Measurements from ENCODE around the gene TXNL1. TPM values are rescaled to one million over a fixed set of nuclear protein-coding genes. Genes with fewer than 3 reads are reported as not detected.
A peak's percentile ranks its signal among the peaks of the same experiment; 100 is the strongest.
"Not testable (repeated sequence)": the region's sequence is repeated elsewhere in the genome, so short reads cannot be mapped to it uniquely, and the experiment has no call there.

Gene TXNL1
- 113 TPM for total RNA-seq
- long read RNA-seq, full-length matches to known transcripts = 46 of 225 reads
- long read RNA-seq, partial matches to known transcripts = 22 of 225 reads
- long read RNA-seq, other reads (novel, unspliced or antisense) = 157 of 225 reads

- intact Hi-C loops (cut with DNase I) = no loop called here
- ATAC-seq (ENCODE audit: poor library complexity) = peak; percentile 98
- DNase-seq = peak; percentile 99
Observed at GRCh38 chr18:56638232-56639103, at the start of gene TXNL1. TXNL1 (minus strand) TSS chr18:56638592; CDS start chr18:56638440, 152 bp downstream.

DNA sequence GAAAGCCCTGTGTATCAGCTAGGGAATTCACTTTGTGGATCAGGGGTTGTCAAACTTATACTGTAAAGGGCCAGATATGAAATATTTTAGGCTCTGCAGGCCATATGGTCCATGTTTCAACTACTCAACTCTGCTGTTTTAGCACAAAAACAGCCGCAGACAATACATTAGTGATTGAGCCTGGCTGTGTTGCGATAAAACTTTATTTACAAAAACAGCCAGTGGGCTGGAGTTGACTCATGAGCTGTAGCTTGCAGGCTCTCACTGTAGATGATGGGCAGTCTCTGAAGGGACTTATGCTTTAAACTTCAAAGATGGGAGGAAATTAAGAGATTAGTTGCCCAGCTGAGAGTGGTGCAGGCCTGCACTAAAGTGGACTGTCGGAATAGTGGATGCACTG lies 45.9 kb upstream of the TXNL1 start:
- ATAC-seq (ENCODE audit: poor library complexity) = no peak
- no peak for DNase-seq
- intact Hi-C loops (cut with DNase I) = no loop called here

DNA sequence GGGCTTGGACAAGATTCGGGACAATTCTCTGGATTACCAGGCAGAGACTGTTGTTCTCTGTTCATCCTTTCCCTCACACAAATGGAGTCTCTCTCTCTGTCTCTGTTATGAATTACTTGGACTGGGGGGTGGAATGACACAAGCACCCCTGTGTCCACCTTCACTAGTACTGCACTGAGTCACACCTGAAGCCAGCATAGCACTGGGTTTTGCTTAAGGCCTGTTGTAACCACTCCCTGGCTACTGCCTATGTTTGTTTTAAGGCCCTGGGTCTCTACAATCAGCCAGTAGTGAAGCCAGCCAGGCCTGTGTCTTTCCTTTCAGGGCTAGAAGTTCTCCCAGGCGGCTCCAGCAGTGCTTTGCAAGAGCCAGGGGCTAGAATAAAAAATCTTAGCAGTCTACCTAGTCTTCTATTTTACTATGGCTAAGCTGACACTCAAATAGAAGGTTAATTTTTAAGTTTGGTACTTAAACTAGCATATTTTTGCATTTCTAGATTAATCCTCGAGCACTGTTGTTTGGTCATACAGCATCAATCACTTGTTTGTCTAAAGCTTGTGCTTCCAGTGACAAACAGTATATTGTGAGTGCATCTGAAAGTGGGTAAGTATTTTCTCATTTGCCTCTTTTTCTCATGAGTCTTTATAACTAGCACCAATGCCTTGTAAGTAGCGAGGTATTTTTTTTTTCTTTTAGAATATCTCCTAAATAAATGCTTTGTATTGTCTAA lies 40.6 kb upstream of the TXNL1 start:
- intact Hi-C loops (cut with DNase I) = no loop called here
- ATAC-seq (ENCODE audit: poor library complexity) (no peak), DNase-seq (no peak)

GRCh38 chr18:56676639-56677038 lies 38.2 kb upstream of the TXNL1 start:
- ATAC-seq (ENCODE audit: poor library complexity) = peak; percentile 94
- peak; percentile 44 for DNase-seq
- intact Hi-C loops (cut with DNase I) = no loop called here

GRCh38 chr18:56672981-56673380 lies 34.6 kb upstream of the TXNL1 start:
- ATAC-seq (ENCODE audit: poor library complexity) (no peak), DNase-seq (no peak)
- intact Hi-C loops (cut with DNase I) = no loop called here

GRCh38 chr18:56672391-56672790 lies 34.0 kb upstream of the TXNL1 start:
- intact Hi-C loops (cut with DNase I) = no loop called here
- no peak for ATAC-seq (ENCODE audit: poor library complexity)

GRCh38 chr18:56662902-56663301 lies 24.5 kb upstream of the TXNL1 start:
- no peak for DNase-seq
- intact Hi-C loops (cut with DNase I) = no loop called here
- peak; percentile 61 for ATAC-seq (ENCODE audit: poor library complexity)

More at GRCh38 chr18:56672391-56672790, 34.0 kb upstream of the TXNL1 start:
- DNase-seq = no peak

- DNase-seq = no peak
- no peak for ATAC-seq (ENCODE audit: poor library complexity)
- intact Hi-C loops (cut with DNase I) = no loop called here
Observed at GRCh38 chr18:56662502-56662901, 24.1 kb upstream of the TXNL1 start.

DNA sequence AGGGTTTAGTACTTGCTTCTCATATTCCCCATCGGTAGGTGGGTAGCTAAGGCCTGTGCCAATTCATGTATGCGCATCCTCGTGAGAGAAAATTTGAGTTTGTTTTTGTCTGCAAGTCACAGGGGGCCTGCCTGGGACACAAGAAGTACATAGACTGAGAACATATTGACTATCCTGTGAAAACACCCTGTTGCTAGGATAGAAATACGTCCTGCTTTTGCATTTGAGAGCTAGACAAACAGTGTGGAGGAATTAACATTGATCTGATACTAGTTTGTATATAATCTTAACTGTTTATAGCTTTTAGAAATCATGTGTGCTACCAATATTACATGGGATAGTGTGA lies 23.6 kb upstream of the TXNL1 start:
- DNase-seq = no peak
- intact Hi-C loops (cut with DNase I) = no loop called here
- no peak for ATAC-seq (ENCODE audit: poor library complexity)

GRCh38 chr18:56661360-56662062 lies 23.1 kb upstream of the TXNL1 start:
- intact Hi-C loops (cut with DNase I) = no loop called here
- ATAC-seq (ENCODE audit: poor library complexity) = peak; percentile 17
- no peak for DNase-seq

DNA sequence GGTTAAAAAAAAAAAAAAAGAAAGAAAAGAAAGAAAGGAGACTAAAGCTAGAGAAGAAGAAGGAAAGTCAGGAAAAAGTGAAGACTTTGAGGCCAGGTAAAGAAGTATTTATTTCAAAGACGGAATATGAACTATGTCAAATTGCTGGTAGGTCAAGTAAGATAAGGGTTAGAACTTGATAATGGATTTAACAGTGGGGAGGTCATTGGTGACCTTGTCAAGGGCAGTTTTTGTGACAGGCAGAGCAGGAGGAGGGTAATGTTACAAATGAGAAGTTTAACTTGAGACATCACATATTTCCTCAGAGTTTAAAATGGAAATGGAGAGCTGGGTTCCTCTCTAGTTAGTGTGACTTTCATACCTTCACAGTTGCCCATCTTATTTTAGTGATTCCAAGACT lies 22.3 kb upstream of the TXNL1 start:
- intact Hi-C loops (cut with DNase I) = no loop called here
- no peak for DNase-seq
- peak; percentile 36 for ATAC-seq (ENCODE audit: poor library complexity)

DNA sequence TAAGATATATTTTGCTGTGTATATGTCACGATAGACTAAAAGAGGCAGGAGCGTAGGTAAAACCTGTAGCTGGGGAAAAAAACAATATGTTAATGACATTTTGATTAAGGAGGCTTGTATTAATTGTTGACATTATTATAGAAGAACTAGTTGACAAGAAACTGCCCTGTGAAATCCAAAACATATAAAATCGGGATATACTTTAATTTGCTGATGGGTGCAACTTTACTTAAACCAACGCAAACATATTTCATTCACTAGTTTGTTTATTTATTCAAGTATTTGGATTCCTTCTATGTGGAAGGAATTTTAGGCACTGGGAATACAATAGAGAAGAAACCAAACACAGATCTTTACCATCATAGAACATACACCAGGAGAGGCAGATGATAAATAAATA lies 20.7 kb upstream of the TXNL1 start:
- intact Hi-C loops (cut with DNase I) = no loop called here

DNA sequence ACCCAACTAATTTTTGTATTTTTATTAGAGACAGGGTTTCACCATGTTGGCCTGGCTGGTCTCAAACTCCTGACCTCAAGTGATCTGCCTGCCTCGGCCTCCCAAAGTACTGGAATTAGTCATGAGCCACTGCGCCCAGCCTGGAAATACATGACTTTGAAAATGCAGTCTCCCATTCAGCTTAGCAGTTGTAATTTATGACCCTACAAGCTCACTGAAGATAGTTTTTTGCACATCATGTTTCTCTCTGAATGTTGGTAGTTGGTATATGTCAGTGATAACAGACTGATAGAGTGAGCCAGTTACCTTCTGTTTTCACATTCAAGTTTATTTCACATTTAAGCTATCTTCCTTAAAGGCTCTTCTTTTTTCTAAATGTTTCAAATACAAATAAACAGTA lies 19.9 kb upstream of the TXNL1 start:
- ATAC-seq (ENCODE audit: poor library complexity) (no peak), DNase-seq (no peak)
- intact Hi-C loops (cut with DNase I) = no loop called here

More for the DNA sequence above, 20.7 kb upstream of the TXNL1 start:
- DNase-seq = no peak
- no peak for ATAC-seq (ENCODE audit: poor library complexity)

DNA sequence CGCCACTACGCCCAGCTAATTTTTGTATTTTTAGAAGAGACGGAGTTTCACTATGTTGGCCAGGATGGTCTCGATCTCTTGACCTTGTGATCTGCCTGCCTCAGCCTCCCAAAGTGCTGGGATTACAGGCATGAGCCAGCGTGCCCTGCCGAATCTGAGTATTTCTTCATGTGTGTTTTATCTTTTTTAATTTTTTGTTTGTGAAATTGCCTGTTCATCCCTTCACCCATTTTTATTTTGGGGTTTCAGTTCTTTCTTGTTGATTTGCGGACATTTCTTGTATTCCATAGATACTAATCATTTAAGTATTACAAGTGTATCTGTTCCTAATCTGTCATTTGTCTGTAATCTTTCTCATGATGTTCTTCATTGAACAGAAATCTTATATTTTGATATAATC lies 15.9 kb upstream of the TXNL1 start:
- DNase-seq; ATAC-seq (ENCODE audit: poor library complexity); intact Hi-C loops (cut with DNase I): not testable (repeated sequence)

DNA sequence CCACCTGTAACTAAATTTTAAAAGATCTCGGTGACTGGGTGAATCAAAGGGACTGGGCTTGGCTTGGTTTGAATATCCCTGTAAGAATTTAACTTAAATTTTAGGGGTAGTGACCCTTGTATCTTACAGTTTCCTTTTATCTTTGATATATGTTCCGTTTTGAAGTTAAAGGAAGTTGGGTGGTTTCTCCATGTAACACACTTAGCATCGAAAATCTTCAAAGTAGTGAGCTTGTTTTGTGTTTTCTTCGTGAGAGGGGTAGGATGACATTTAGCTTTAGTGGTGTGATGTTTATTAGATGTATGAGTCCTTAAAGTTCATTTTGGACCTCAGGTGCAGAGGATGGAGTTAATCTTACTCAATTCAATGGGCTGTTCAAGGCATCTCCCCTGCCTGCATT lies 14.4 kb upstream of the TXNL1 start:
- ATAC-seq (ENCODE audit: poor library complexity) (no peak), DNase-seq (no peak)
- intact Hi-C loops (cut with DNase I) = no loop called here

- intact Hi-C loops (cut with DNase I) = no loop called here
- ATAC-seq (ENCODE audit: poor library complexity) = no peak
- DNase-seq = no peak
Observed at GRCh38 chr18:56651771-56652092, 13.3 kb upstream of the TXNL1 start.

- DNase-seq (peak; percentile 98), ATAC-seq (ENCODE audit: poor library complexity) (peak; percentile 99)
- intact Hi-C loops (cut with DNase I) = no loop called here
Observed at GRCh38 chr18:56650944-56651770, 12.8 kb upstream of the TXNL1 start, which contains the start of gene WDR7. WDR7 (plus strand) TSS chr18:56651359; CDS start chr18:56672516, 21,157 bp downstream.

DNA sequence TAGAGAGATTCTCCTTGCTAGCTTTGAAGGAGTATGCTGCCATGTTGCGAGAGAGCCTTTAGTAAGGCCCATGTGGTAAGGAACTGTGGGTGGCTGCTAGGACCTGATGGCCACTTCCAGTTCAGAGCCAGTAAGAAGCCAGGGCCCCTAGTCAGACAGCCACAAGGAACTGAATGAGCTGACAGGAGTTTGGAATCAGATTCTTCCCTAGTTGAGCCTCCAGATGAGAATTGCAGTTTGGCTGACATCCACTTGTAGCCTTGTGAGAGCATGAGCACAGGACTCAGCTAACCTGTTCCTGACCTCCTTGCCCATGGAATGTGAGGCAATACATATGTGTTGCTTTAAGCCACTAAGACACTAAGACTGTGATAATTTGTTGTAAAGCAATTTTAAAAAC lies 11.6 kb upstream of the TXNL1 start:
- intact Hi-C loops (cut with DNase I) = no loop called here
- no peak for DNase-seq
- ATAC-seq (ENCODE audit: poor library complexity) = no peak

Data from Right ventricle myocardium superior (tissue), 1 donor.